ENCODE data around the gene NAGPA.
"Not testable (repeated sequence)": the region's sequence is repeated elsewhere in the genome, so short reads cannot be mapped to it uniquely, and the experiment has no call there.

Gene NAGPA

DNA sequence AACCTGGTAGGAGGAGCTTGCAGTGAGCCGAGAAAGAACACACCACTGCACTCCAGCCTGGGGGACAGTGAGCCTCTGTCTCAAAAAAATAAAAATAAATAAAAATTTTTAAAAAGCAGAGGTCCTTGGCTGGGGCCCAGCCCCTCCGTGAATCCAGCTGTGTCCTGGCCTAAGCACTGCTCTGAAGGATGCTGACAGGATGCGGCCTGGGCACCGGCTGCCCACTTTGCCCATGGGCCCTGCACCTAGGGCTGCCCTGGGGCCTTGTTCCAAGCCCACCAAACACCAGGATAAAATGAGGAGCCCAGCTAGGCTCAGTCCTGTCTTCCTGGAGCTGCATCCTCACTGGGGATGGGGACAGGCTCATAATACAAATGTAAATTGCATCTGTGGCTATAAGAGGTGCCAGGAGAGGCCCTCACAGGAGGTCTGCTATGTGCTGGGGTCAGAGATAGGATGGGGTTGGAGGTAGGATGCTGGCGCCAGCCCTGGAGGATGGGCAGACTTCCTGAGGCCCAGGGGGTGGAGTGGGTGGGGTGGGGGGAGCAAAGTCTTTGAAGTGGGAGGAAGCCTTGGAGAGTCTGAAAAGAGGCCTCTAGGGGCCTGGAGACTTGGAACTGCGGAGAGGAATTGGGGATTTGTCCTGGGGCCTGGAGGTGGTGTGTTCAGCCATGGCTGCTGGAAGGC is 25.8 kb upstream of the NAGPA start:
- DNase-seq, result no peak

- DNase-seq, result no peak
Measured at GRCh38 chr16:5058476-5058875, 24.7 kb upstream of the NAGPA start.

GRCh38 chr16:5056352-5056751 is 22.6 kb upstream of the NAGPA start:
- no peak for DNase-seq

DNA sequence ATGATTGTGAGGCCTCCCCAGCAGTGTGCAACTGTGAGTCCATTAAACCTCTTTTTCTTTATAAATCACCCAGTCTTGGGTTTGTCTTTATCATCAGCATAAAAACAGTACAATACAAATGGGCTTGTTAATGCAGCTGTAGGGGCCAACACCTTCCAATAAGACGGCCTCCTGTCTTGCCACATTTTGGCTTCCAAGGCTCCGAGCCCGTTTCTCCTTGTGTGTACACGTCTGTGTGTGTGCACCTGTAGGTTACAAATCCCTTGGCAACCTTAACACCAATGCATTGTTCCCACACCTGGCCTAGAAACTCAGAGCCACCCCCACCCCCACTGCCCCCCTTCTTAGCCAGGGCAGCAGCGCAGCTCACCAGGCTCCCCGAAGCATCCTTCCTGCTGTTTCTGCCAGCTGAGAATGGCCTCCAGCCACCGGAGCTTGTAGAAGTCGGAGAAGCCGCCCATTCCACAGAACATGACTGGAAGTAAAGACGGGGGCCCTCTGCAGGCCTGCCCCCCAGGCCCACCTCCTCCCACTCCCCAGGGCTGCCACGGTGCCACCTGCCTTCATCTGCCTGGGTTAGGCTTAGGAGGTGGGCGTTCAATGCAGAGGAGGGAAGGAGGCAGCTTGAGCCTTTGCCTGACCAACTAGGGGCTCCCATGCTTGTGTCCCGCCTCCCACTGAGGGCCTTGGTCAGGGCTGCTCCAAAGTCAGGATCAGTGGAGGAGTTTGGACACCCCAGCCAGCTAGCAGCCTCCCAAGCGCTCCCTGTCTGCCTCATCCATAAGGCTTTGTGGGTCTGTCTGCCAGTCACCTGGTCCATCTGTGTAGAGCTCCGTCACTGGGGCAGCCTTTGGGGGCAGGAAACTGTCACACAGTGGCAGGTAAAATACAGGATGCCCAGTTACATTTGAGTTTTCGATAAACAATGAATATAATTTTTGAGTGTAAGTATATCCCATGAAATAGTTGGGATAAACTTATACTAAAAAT is 21.4 kb upstream of the NAGPA start:
- no peak for DNase-seq

DNA sequence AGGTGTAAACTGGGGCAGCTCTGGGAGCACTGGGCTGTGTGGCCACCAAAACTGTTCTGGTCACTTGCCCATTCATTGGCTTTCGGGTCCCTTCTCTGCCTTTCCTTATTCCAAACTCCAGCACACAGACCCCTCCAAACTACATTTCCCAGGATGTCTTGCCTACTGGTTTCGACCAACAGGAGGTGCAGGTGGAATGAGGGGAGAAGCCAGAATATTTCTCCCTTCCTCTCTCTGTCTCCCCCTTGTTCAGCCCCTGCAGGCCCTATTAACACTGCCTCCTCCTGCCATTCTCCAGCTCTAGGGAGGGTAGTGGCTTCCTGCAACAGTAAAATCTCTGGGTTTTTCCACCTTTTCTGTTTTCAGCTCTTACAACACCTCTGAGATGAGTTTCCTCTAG is 13.2 kb upstream of the NAGPA start:
- no peak for DNase-seq

GRCh38 chr16:5045499-5046115 is 11.9 kb upstream of the NAGPA start:
- no peak for DNase-seq

DNA sequence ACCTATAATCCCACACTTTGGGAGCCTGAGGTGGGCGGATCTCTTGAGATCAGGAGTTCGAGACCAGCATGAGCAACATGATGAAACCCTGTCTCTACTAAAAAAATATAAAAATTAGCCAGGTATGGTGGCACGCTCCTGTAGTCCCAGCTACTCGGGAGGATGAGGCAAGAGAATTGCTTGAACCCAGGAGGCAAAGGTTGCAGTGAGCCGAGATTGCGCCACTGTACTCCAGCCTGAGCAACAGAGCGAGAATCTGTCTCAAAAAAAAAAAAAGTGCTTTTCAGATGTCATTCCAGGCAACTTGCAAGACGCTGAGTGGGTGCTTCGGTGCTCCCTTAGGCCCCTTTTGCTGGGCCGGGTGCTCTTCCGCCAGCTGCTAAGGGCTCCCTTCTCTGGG is 10.8 kb upstream of the NAGPA start:
- DNase-seq, result not testable (repeated sequence)

GRCh38 chr16:5044011-5044540 is 10.3 kb upstream of the NAGPA start:
- DNase-seq, result no peak

GRCh38 chr16:5042574-5043171 is 8.9 kb upstream of the NAGPA start:
- DNase-seq, result no peak

- no peak for DNase-seq
Measured at GRCh38 chr16:5041600-5042133, 7.9 kb upstream of the NAGPA start.

DNA sequence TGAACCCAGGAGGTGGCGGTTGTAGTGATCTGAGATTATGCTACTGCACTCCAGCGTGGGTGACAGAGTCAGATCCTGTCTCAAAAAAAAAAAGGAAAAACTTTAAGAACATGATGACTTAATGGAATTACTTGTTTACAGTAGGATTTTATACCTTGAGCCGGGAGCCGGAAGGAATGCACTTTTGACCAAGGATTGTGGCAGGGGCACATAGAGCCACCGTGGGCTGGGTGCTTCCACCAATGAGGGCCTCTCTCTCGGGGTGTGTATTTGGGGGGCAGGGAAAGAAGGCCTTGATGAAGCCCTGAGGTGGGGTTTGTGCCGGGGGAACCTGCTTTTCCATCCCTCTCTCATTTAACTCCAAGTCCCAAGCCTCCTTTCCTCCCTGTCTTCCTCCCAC is 6.7 kb upstream of the NAGPA start:
- no peak for DNase-seq

DNA sequence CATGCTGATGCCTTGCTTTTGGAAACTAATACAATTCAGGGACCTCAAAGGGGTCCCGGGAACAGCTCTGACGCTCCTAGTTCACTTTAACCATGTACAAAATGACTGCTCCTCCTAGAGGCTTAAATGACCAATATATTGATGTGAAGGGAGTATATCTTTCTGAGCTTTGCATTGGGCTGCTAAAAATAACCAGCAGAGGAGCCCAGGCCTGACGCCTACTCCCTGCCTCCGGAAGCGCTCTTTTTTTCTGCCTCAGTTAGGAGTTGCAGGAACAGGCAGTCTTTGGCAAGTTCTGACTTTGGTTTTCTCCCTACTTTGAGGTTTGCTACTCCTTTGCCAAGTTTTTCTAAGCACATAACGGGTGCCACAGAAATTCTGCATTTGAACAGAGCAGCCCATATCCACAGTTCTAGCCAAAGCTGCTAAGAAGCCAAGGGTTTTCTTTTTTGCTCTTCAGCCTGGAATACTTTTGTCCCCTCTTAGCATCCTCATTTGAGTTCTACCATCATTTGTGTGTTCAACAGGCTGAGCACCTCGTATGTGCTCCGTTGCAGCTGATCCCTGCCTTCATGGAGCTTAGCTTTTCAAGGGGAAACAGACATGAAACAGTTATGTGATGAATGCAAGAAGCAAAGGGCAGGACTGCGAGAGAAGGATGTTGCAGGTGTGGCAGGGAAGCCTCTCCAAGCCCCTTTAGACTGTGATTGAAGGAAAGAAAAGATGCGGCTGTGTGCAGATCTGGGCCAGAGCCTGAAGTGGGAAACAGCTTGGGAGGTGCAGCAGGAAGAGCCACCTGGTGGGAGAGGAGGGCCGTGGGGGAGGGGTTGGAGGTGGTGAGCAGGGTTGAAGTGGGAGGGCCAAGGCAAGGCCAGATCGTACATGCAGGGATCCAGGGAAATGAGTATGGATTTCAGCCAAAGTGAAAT is 2.8 kb upstream of the NAGPA start:
- DNase-seq, result no peak

DNA sequence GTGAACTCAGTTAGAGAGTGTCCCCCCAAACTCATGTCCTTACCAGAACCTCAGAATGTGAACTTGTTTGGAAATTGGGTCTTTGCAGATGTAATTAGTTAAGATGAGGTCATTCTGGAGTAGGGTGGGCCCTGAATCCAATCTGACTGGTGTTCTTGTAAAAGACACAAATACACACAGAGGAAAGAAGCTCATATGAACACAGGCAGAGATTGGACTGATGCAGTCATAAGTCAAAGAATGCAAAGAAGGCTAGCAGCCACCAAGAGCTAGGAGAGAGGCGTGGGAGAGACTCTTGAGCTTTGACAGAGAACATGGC is 2.1 kb upstream of the NAGPA start:
- DNase-seq, result no peak

DNA sequence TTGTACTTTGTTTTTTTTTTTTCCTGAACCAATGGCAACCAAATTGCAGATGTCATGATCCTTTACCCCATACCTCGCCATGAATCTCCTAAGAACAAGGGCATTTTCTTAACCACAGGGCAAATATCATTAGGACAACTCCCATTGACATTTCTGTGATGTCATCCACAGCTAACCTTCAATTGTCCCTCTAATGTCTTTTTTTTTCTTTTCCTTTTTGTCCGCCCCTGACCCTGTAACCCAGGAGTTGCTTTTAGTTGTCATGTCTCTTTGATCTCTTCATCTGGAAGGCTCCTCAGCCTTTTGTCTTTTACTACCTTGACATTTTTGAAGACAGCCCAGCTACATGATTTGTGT is 410 bp upstream of the NAGPA start:
- DNase-seq, result no peak

GRCh38 chr16:5032748-5033167 is 977 bp downstream of the NAGPA start:
- DNase-seq, result no peak

DNA sequence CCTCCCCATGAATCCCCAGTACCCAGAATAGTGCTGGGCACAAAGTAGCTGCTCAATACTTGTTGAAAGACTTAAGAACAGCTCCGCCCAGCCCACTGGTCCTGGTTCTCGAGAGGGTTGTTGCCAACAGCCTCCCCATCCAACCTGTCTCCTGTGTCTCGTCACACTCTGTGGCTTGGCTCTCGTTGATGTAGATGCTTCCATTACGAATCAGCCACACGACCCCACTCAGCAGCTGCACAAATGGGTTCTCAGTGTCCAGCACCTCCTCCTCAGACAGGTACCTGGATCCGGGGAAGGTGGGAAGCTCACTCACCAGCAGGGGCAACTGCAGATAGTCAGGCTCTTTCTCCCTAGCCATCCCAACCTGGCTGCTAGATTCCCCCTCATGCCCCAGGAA is 2.1 kb downstream of the NAGPA start:
- no peak for DNase-seq

- DNase-seq, result no peak
Measured at GRCh38 chr16:5030251-5030870, 3.4 kb downstream of the NAGPA start.

DNA sequence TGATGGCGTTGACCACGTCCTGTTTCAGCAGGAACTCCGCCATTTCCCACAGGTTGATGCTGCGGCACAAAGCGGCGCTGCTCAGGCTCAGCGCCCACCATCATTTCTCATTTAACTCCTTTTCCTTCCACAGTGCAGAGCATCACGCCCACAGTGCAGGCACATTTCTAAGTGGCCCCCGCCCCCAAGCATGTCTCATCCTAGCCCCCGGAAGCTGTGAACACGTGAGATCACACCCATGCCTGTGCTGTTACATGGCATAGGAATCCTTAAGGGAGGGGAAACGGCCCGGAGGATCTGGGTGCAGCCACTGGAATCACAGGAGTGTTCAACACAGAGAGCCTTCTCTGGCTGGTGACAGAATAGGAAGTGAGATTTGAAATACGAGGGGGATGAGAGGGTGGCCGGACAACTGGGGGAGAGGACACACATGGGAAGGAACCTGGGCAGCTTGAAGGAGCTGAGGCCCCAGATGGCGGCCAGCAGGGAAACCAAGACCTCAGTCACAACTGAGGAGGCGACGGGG is 4.7 kb downstream of the NAGPA start:
- DNase-seq, result no peak

DNA sequence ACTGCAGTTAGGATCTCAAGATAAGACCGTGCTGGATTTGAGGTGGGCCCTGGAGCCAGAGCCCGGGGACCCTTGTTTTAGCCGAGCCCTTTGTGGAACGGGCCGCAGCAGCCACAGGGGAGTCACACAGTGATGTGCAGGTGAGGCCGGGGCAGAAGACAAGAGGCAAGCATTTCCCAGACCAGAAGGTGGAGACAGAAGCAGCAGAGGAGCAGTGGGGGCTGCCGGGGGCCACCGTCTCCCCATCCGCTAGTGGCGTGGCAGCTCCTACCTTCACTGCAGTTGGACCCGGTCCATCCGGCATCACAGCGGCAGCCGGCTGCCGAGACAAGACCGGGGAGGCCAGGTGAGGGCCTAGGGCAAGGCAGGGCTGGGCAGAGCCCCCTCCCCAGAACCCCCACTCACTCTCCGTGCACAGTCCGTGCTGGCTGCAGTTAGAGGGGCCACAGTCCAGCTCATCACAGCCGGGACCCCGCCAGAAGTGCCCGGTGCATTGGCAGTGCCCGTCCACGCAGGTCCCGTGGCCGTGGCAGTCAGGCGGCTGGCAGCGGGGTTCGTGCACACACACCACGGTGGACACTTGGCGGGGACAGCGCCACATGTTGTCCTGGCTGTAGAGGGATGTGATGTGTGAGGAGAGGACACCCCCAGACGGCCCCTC is 6.0 kb downstream of the NAGPA start:
- DNase-seq, result no peak

- DNase-seq, result no peak
Measured at GRCh38 chr16:5027086-5027485, 6.6 kb downstream of the NAGPA start.

- DNase-seq, result no peak
Measured at GRCh38 chr16:5026664-5027063, 7.1 kb downstream of the NAGPA start.
